Measurements from ENCODE around the gene NUDT17.
"Not testable (repeated sequence)": the region's sequence is repeated elsewhere in the genome, so short reads cannot be mapped to it uniquely, and the experiment has no call there.

DNA sequence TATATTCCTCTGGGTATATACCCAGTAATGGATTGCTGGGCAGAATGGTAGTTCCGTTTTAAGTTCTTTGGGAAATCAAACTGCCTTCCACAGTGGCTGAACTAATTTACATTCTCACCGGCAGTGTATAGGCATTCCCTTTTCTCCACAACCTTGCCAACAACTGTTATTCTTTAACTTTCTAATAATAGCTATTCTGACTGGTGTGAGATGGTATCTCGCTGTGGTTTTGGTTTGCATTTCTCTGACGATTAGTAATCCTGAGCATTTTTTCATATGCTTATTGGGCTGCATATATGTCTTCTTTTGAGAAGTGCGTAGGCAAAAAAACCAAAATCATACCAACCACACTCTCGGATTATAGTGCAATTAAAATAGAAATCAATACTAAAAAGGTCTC, 27.3 kb upstream of the NUDT17 start:
- TF ChIP-seq CTCF, POLR2A (IDR thresholded peaks at IDR 0.05): not testable (repeated sequence)

Data from heart left ventricle (tissue), 13 donors.